ENCODE results near the gene ZBTB49. TPM values are rescaled to one million over a fixed set of nuclear protein-coding genes. Genes with fewer than 3 reads are reported as not detected.

Gene ZBTB49
- total and polyA plus RNA-seq, 2 of the 13 experiments (the other 11 are each of a cell fraction or from before 2014, with no cell fraction given) = 3.3 to 4.3 TPM

DNA sequence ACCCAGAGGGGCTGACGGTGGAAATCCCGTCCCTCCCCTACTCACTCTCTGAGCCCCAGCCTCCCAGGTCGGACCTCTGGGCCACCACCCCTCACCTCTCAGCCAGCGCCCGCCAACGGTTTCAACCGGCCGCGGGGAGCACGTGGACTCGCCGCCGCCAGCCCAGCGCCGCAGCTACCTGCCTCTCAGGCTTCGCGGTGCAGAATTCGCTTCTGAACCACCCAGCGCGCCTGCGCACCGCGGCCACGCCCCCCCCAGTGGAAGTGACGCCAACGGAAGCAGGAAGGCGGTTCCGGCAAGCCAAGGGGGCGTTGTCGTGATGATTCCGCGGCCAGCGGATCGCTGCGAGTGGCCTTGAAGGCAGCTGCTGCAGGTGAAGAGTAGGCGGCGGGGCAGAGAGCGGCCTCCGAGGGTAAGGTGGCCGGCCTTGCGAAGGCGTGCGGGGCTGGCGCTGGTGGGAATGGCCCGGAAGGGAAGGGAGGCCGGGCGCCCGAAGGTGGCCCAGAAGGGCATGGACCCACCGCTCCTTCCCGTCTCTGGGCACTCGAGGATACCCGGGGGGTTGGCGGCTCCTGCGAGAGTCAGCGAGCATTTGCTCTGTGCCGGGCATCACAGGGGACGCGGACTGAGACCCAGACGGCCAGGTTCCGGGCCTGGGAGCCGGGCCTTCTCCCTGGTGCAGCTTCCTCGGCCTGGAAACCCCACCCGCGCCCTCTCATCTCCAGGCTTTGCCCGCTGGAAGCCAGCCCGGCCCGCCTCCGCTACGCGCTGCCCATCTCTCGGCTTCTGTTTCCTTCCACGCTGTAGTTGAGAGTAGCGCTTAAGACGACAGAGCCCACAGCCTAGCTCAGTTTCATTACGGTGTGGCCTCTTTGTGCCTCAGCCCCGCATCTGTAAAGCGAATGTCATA lies at the start of gene ZBTB49, which contains the start of gene LYAR (continued):
- TF ChIP-seq, protein P1, sequence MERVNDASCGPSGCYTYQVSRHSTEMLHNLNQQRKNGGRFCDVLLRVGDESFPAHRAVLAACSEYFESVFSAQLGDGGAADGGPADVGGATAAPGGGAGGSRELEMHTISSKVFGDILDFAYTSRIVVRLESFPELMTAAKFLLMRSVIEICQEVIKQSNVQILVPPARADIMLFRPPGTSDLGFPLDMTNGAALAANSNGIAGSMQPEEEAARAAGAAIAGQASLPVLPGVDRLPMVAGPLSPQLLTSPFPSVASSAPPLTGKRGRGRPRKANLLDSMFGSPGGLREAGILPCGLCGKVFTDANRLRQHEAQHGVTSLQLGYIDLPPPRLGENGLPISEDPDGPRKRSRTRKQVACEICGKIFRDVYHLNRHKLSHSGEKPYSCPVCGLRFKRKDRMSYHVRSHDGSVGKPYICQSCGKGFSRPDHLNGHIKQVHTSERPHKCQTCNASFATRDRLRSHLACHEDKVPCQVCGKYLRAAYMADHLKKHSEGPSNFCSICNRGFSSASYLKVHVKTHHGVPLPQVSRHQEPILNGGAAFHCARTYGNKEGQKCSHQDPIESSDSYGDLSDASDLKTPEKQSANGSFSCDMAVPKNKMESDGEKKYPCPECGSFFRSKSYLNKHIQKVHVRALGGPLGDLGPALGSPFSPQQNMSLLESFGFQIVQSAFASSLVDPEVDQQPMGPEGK (CRISPR knock-in tag; IDR thresholded peaks at IDR 0.05) = peak; percentile 30; the same call in 1 of the 2 replicates
- TF ChIP-seq, protein P2, sequence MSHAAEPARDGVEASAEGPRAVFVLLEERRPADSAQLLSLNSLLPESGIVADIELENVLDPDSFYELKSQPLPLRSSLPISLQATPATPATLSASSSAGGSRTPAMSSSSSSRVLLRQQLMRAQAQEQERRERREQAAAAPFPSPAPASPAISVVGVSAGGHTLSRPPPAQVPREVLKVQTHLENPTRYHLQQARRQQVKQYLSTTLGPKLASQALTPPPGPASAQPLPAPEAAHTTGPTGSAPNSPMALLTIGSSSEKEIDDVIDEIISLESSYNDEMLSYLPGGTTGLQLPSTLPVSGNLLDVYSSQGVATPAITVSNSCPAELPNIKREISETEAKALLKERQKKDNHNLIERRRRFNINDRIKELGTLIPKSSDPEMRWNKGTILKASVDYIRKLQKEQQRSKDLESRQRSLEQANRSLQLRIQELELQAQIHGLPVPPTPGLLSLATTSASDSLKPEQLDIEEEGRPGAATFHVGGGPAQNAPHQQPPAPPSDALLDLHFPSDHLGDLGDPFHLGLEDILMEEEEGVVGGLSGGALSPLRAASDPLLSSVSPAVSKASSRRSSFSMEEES (CRISPR knock-in tag; IDR thresholded peaks at IDR 0.05) = no peak; the same call in 1 of the 2 replicates
- TF ChIP-seq ZNF501 (CRISPR knock-in tag; IDR thresholded peaks at IDR 0.05) (peak; percentile 96), HOXA7 (CRISPR knock-in tag; IDR thresholded peaks at IDR 0.05) (no peak), HIVEP1 (CRISPR knock-in tag; IDR thresholded peaks at IDR 0.05) (peak; percentile 68; the same call in 1 of the 2 replicates), KDM5A (IDR thresholded peaks at IDR 0.05; ENCODE audit: borderline replicate concordance, low read length) (peak; percentile 67), ZNF720 (CRISPR knock-in tag; IDR thresholded peaks at IDR 0.05) (no peak), ATAD3A (CRISPR knock-in tag; IDR thresholded peaks at IDR 0.05) (no peak), KMT2A (CRISPR knock-in tag; IDR thresholded peaks at IDR 0.05) (peak; percentile 98), SMAD3 (CRISPR knock-in tag; IDR thresholded peaks at IDR 0.05) (0 out of 2 replicates have a peak, but pooled peaks have one; percentile 49), POLR2AphosphoS5 (IDR thresholded peaks at IDR 0.05; ENCODE audit: low read depth, low read length) (peak; percentile 93), RBFOX2 (IDR thresholded peaks at IDR 0.05; ENCODE audit: low read depth, low read length) (peak; percentile 95), HMGA1 (CRISPR knock-in tag; conservative IDR thresholded peaks at IDR 0.05) (no peak), ZNF337 (CRISPR knock-in tag; IDR thresholded peaks at IDR 0.05; ENCODE audit: borderline replicate concordance, low read depth) (peak; percentile 92; the same call in 1 of the 2 replicates), ZNF569 (CRISPR knock-in tag; IDR thresholded peaks at IDR 0.05; ENCODE audit: borderline replicate concordance) (no peak)
- TF ChIP-seq, protein P3, sequence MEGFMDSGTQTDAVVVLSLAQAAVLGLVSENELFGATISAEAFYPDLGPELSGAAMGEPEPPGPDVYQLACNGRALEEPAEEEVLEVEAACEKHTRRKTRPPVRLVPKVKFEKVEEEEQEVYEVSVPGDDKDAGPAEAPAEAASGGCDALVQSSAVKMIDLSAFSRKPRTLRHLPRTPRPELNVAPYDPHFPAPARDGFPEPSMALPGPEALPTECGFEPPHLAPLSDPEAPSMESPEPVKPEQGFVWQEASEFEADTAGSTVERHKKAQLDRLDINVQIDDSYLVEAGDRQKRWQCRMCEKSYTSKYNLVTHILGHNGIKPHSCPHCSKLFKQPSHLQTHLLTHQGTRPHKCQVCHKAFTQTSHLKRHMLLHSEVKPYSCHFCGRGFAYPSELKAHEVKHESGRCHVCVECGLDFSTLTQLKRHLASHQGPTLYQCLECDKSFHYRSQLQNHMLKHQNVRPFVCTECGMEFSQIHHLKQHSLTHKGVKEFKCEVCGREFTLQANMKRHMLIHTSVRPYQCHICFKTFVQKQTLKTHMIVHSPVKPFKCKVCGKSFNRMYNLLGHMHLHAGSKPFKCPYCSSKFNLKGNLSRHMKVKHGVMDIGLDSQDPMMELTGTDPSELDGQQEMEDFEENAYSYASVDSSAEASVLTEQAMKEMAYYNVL (CRISPR knock-in tag; IDR thresholded peaks at IDR 0.05; ENCODE audit: borderline replicate concordance) = peak; percentile 46; the same call in 1 of the 2 replicates
- TF ChIP-seq, protein P4, sequence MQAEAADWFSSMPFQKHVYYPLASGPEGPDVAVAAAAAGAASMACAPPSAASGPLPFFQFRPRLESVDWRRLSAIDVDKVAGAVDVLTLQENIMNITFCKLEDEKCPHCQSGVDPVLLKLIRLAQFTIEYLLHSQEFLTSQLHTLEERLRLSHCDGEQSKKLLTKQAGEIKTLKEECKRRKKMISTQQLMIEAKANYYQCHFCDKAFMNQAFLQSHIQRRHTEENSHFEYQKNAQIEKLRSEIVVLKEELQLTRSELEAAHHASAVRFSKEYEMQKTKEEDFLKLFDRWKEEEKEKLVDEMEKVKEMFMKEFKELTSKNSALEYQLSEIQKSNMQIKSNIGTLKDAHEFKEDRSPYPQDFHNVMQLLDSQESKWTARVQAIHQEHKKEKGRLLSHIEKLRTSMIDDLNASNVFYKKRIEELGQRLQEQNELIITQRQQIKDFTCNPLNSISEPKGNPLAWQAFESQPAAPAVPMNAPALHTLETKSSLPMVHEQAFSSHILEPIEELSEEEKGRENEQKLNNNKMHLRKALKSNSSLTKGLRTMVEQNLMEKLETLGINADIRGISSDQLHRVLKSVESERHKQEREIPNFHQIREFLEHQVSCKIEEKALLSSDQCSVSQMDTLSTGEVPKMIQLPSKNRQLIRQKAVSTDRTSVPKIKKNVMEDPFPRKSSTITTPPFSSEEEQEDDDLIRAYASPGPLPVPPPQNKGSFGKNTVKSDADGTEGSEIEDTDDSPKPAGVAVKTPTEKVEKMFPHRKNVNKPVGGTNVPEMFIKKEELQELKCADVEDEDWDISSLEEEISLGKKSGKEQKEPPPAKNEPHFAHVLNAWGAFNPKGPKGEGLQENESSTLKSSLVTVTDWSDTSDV (CRISPR knock-in tag; IDR thresholded peaks at IDR 0.05) = 0 out of 2 replicates have a peak, but pooled peaks have one; percentile 78
- TF ChIP-seq, protein P5, sequence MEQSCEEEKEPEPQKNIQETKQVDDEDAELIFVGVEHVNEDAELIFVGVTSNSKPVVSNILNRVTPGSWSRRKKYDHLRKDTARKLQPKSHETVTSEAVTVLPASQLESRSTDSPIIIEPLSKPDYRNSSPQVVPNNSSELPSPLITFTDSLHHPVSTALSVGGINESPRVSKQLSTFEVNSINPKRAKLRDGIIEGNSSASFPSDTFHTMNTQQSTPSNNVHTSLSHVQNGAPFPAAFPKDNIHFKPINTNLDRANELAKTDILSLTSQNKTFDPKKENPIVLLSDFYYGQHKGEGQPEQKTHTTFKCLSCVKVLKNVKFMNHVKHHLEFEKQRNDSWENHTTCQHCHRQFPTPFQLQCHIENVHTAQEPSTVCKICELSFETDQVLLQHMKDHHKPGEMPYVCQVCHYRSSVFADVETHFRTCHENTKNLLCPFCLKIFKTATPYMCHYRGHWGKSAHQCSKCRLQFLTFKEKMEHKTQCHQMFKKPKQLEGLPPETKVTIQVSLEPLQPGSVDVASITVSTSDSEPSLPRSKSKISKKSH (CRISPR knock-in tag; IDR thresholded peaks at IDR 0.05; ENCODE audit: borderline replicate concordance) = peak; percentile 53; the same call in 1 of the 2 replicates
